HCT116 (cell line): ENCODE results near the gene TIAM1.

Source experiments
- EZH2 ChIP-seq: fragments of 200-600 bp; sonication (generic); IDR thresholded peaks from 2 replicates; pipeline ENCODE4 v1.6.1; 2017; ENCODE audit warnings: antibody characterized with exemption, mixed run types
- EZH2phosphoT487 ChIP-seq: fragments of 200-600 bp; IDR thresholded peaks from 2 replicates; pipeline ENCODE4 v1.6.1; 2018; ENCODE audit warnings: antibody characterized with exemption, borderline replicate concordance
- FOSL1 ChIP-seq: IDR thresholded peaks from 2 replicates; pipeline ENCODE4 v1.6.1; 2012; ENCODE audit warnings: low read depth
- JUND ChIP-seq: IDR thresholded peaks from 2 replicates; pipeline ENCODE4 v1.6.1; 2012
- POLR2A ChIP-seq: IDR thresholded peaks from 2 replicates; pipeline ENCODE4 v1.7.0; 2011; ENCODE audit warnings: borderline replicate concordance; ENCODE audit not compliant: insufficient read depth, insufficient read length; ENCODE audit errors: extremely low read depth
- POLR2AphosphoS5 ChIP-seq: IDR thresholded peaks from 2 replicates; pipeline ENCODE4 v1.6.1; 2011; ENCODE audit warnings: mild to moderate bottlenecking, low read depth, low read length, moderate library complexity
- RAD21 ChIP-seq: IDR thresholded peaks from 2 replicates; pipeline ENCODE4 v1.6.1; 2012; ENCODE audit warnings: low read depth, mild to moderate bottlenecking
- SP1 ChIP-seq: IDR thresholded peaks from 2 replicates; pipeline ENCODE4 v1.6.1; 2012; ENCODE audit warnings: low read depth
- SRF ChIP-seq: IDR thresholded peaks from 2 replicates; pipeline ENCODE4 v1.6.1; 2012; ENCODE audit warnings: low read depth
- YY1 ChIP-seq: IDR thresholded peaks from 2 replicates; pipeline ENCODE4 v1.6.1; 2011; ENCODE audit warnings: low read length, low read depth, moderate library complexity, mild to moderate bottlenecking; ENCODE audit not compliant: insufficient replicate concordance; ENCODE audit errors: extremely low read depth
- TF ChIP-seq, protein P1 (sequence below): IDR thresholded peaks from 2 replicates; pipeline ENCODE4 v1.6.1; 2012
- TF ChIP-seq, protein P2 (sequence below), 3 experiments: fragments of 200-600 bp in 1 of 3; sonication (generic) in 1 of 3; IDR thresholded peaks in 2 of 3; conservative IDR thresholded peaks in 1 of 3; 2 replicates each; pipeline ENCODE4 v1.5.1; 2012 to 2017; ENCODE audit warnings: low read depth in 2 of 3, low read length in 2 of 3, antibody characterized with exemption in 1 of 3, borderline replicate concordance in 1 of 3, control low read depth in 1 of 3, mild to moderate bottlenecking in 1 of 3, mixed read lengths in 1 of 3, mixed run types in 1 of 3, moderate library complexity in 1 of 3; ENCODE audit not compliant: insufficient read depth in 1 of 3
- TF ChIP-seq, protein P3 (sequence below): IDR thresholded peaks from 2 replicates; pipeline ENCODE4 v1.6.1; 2012
- TF ChIP-seq, protein P4 (sequence below): IDR thresholded peaks from 2 replicates; pipeline ENCODE4 v1.6.1; 2012; ENCODE audit warnings: low read depth

DNA sequence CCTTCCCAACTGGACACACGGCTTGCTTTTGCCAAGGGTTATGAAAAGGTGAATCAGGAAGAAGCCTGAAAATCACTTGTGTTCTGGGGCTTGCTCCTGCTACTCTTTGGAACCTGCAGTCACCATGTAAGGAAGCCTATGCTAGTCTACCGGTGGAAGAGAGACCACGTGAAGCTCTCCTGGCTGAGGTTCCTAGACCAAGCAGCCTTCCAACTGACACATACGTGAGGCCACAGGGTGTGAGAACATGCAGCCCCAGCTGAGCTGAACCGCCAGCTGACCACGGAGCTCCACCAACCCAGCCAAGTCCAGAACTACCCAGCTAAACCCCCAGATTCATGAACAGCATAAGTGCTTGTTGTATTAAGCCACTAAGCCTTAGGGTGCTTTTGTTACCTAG, 233.0 kb downstream of the TIAM1 start:
- TF ChIP-seq, protein P1, sequence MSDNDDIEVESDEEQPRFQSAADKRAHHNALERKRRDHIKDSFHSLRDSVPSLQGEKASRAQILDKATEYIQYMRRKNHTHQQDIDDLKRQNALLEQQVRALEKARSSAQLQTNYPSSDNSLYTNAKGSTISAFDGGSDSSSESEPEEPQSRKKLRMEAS: no peak
- TF ChIP-seq, protein P2, sequence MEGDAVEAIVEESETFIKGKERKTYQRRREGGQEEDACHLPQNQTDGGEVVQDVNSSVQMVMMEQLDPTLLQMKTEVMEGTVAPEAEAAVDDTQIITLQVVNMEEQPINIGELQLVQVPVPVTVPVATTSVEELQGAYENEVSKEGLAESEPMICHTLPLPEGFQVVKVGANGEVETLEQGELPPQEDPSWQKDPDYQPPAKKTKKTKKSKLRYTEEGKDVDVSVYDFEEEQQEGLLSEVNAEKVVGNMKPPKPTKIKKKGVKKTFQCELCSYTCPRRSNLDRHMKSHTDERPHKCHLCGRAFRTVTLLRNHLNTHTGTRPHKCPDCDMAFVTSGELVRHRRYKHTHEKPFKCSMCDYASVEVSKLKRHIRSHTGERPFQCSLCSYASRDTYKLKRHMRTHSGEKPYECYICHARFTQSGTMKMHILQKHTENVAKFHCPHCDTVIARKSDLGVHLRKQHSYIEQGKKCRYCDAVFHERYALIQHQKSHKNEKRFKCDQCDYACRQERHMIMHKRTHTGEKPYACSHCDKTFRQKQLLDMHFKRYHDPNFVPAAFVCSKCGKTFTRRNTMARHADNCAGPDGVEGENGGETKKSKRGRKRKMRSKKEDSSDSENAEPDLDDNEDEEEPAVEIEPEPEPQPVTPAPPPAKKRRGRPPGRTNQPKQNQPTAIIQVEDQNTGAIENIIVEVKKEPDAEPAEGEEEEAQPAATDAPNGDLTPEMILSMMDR (IDR thresholded peaks at IDR 0.05 in 2 of 3, conservative IDR thresholded peaks at IDR 0.05 in 1 of 3; ENCODE audit: borderline replicate concordance in 1 of 3, insufficient read depth in 1 of 3, low read depth in 2 of 3, low read length in 2 of 3): no peak
- TF ChIP-seq FOSL1: no peak
- no peak for TF ChIP-seq RAD21
- no peak for TF ChIP-seq JUND
- TF ChIP-seq POLR2A: no peak
- TF ChIP-seq EZH2phosphoT487: no peak
- no peak for TF ChIP-seq SP1
- no peak for TF ChIP-seq YY1
- TF ChIP-seq, protein P3, sequence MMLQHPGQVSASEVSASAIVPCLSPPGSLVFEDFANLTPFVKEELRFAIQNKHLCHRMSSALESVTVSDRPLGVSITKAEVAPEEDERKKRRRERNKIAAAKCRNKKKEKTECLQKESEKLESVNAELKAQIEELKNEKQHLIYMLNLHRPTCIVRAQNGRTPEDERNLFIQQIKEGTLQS: no peak
- TF ChIP-seq EZH2: no peak
- no peak for TF ChIP-seq POLR2AphosphoS5
- TF ChIP-seq SRF: no peak
- TF ChIP-seq, protein P4, sequence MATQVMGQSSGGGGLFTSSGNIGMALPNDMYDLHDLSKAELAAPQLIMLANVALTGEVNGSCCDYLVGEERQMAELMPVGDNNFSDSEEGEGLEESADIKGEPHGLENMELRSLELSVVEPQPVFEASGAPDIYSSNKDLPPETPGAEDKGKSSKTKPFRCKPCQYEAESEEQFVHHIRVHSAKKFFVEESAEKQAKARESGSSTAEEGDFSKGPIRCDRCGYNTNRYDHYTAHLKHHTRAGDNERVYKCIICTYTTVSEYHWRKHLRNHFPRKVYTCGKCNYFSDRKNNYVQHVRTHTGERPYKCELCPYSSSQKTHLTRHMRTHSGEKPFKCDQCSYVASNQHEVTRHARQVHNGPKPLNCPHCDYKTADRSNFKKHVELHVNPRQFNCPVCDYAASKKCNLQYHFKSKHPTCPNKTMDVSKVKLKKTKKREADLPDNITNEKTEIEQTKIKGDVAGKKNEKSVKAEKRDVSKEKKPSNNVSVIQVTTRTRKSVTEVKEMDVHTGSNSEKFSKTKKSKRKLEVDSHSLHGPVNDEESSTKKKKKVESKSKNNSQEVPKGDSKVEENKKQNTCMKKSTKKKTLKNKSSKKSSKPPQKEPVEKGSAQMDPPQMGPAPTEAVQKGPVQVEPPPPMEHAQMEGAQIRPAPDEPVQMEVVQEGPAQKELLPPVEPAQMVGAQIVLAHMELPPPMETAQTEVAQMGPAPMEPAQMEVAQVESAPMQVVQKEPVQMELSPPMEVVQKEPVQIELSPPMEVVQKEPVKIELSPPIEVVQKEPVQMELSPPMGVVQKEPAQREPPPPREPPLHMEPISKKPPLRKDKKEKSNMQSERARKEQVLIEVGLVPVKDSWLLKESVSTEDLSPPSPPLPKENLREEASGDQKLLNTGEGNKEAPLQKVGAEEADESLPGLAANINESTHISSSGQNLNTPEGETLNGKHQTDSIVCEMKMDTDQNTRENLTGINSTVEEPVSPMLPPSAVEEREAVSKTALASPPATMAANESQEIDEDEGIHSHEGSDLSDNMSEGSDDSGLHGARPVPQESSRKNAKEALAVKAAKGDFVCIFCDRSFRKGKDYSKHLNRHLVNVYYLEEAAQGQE: no peak
